ENCODE results near the gene IFT52.

GRCh38 chr20:43636429-43636828, 45.7 kb downstream of the IFT52 start:
- TF ChIP-seq EP300 (IDR thresholded peaks at IDR 0.05) (no peak), CTCF (IDR thresholded peaks at IDR 0.05) (no peak), POLR2A (IDR thresholded peaks at IDR 0.05) (no peak)
